SK-N-SH (cell line): ENCODE measurements around the gene PARP1. TPM values are rescaled to one million over a fixed set of nuclear protein-coding genes. Genes with fewer than 3 reads are reported as not detected.

ENCODE experiments used
- CTCF ChIA-PET: fragments of 300-600, 350-600 bp; formaldehyde crosslinking; extraction: SDS; loops from one replicate; lab custom pipeline; 2021; lab: Yijun Ruan, JAX
- POLR2A ChIA-PET: fragments of 350-600 bp; sonication (Branson Sonifier 250); formaldehyde crosslinking; extraction: SDS; loops from one replicate; lab custom pipeline; 2020; ENCODE audit warnings: antibody characterized with exemption, inconsistent platforms; lab: Yijun Ruan, JAX
- DNase-seq: peaks from one replicate; pipeline ENCODE4 v3.0.0; 2012
- H2AFZ ChIP-seq: fragments of 200-600 bp; sonication (generic); 2 replicates; pipeline ENCODE4 v1.8.1; 2016; ENCODE audit warnings: antibody characterized with exemption, mild to moderate bottlenecking, low read depth
- H3F3A ChIP-seq: fragments of 200-600 bp; sonication (generic); replicated peaks from 2 replicates; pipeline ENCODE3; 2016; ENCODE audit warnings: antibody characterized with exemption, mild to moderate bottlenecking; ENCODE audit not compliant: insufficient read depth
- H3K27ac ChIP-seq, 2 experiments: fragments of 200-500 bp in 1 of 2; fragments of 200-600 bp in 1 of 2; sonication (Bioruptor generic) in 1 of 2; sonication (generic), shearing (Covaris generic) in 1 of 2; 2 replicates each; pipeline versions ENCODE4 v1.5.1 to v1.6.1; 2014 to 2016; ENCODE audit warnings: low read depth in 2 of 2, inconsistent platforms in 1 of 2, low read length in 1 of 2, mild to moderate bottlenecking in 1 of 2, mixed read lengths in 1 of 2
- H3K27me3 ChIP-seq: fragments of 200-600 bp; sonication (generic), shearing (Covaris generic); 2 replicates; pipeline ENCODE4 v1.6.1; 2016; ENCODE audit warnings: mixed run types; ENCODE audit not compliant: insufficient read depth
- H3K36me3 ChIP-seq, 2 experiments: fragments of 200-500 bp in 1 of 2; fragments of 200-600 bp in 1 of 2; sonication (Bioruptor generic) in 1 of 2; sonication (generic) in 1 of 2; replicated peaks in 1 of 2; 2 replicates each; pipeline versions ENCODE3 to v1.5.1; 2014 to 2016; ENCODE audit warnings: low read length in 1 of 2, mild to moderate bottlenecking in 1 of 2; ENCODE audit not compliant: insufficient read depth in 2 of 2, control insufficient read depth in 1 of 2
- H3K4me1 ChIP-seq, 2 experiments: fragments of 200-500 bp in 1 of 2; fragments of 200-600 bp in 1 of 2; sonication (Bioruptor generic) in 1 of 2; sonication (generic), shearing (Covaris generic) in 1 of 2; 2 replicates each; pipeline versions ENCODE4 v1.5.1 to v1.6.1; 2014 to 2016; ENCODE audit warnings: low read depth in 1 of 2, low read length in 1 of 2, mixed run types in 1 of 2; ENCODE audit not compliant: insufficient read depth in 2 of 2, control insufficient read depth in 1 of 2
- H3K4me2 ChIP-seq: fragments of 200-600 bp; sonication (generic), shearing (Covaris generic); 2 replicates; pipeline ENCODE4 v1.6.1; 2017; ENCODE audit warnings: mixed run types
- H3K4me3 ChIP-seq, 2 experiments: fragments of 200-500 bp in 1 of 2; fragments of 200-600 bp in 1 of 2; sonication (Bioruptor generic) in 1 of 2; sonication (generic), shearing (Covaris generic) in 1 of 2; 2 replicates each; pipeline versions ENCODE4 v1.5.1 to v1.8.1; 2014 to 2016; ENCODE audit warnings: low read depth in 2 of 2, inconsistent platforms in 1 of 2, low read length in 1 of 2, mild to moderate bottlenecking in 1 of 2, mixed read lengths in 1 of 2, moderate library complexity in 1 of 2
- H3K79me2 ChIP-seq: fragments of 200-600 bp; sonication (generic); 2 replicates; pipeline ENCODE4 v1.8.1; 2017; ENCODE audit warnings: mild to moderate bottlenecking; ENCODE audit not compliant: insufficient read depth
- H3K9ac ChIP-seq: fragments of 200-600 bp; sonication (generic); 2 replicates; pipeline ENCODE4 v1.6.1; 2017; ENCODE audit warnings: mixed run types
- H3K9me2 ChIP-seq: fragments of 200-600 bp; sonication (generic); 2 replicates; pipeline ENCODE4 v1.6.1; 2017; ENCODE audit warnings: mixed run types
- H3K9me3 ChIP-seq: fragments of 200-600 bp; sonication (generic); 2 replicates; pipeline ENCODE4 v1.6.1; 2017; ENCODE audit warnings: mixed run types, mild to moderate bottlenecking, moderate library complexity
- H4K20me1 ChIP-seq: fragments of 200-600 bp; sonication (generic); 2 replicates; pipeline ENCODE4 v1.6.1; 2017; ENCODE audit warnings: mild to moderate bottlenecking, mixed run types; ENCODE audit not compliant: insufficient read depth
- CHD2 ChIP-seq: fragments of 150-350 bp; IDR thresholded peaks from 2 replicates; pipeline ENCODE4 v1.6.1; 2018; ENCODE audit warnings: low read length; ENCODE audit not compliant: partially characterized antibody
- EP300 ChIP-seq, 2 experiments: IDR thresholded peaks; 2 replicates each; pipeline versions ENCODE4 v1.4.0 to v1.6.1; 2012; ENCODE audit warnings: borderline replicate concordance in 1 of 2, low read depth in 1 of 2, low read length in 1 of 2
- EZH2phosphoT487 ChIP-seq: fragments of 200-600 bp; sonication (generic); IDR thresholded peaks from 2 replicates; pipeline ENCODE4 v1.6.1; 2017; ENCODE audit warnings: low read depth, mixed run types, mild to moderate bottlenecking, antibody characterized with exemption, moderate library complexity, borderline replicate concordance
- FOSL2 ChIP-seq: IDR thresholded peaks from 2 replicates; pipeline ENCODE4 v1.4.0; 2012; ENCODE audit warnings: low read depth, mild to moderate bottlenecking, moderate library complexity, borderline replicate concordance
- GATA2 ChIP-seq: sonication (generic); formaldehyde crosslinking; IDR thresholded peaks from 2 replicates; pipeline ENCODE4 v1.5.0; 2020; ENCODE audit warnings: mild to moderate bottlenecking, missing genetic modification reagents
- IRF3 ChIP-seq: fragments of 150-350 bp; IDR thresholded peaks from 2 replicates; pipeline ENCODE4 v1.6.1; 2016; ENCODE audit warnings: mild to moderate bottlenecking, low read depth, low read length
- MXI1 ChIP-seq: IDR thresholded peaks from 2 replicates; pipeline ENCODE4 v1.6.1; 2012; ENCODE audit warnings: mild to moderate bottlenecking, low read depth, low read length, improper control_type of control experiment
- POLR2AphosphoS5 ChIP-seq: IDR thresholded peaks from 2 replicates; pipeline ENCODE4 v1.6.1; 2012; ENCODE audit warnings: low read depth, low read length
- RAD21 ChIP-seq: IDR thresholded peaks from 2 replicates; pipeline ENCODE4 v1.6.1; 2012; ENCODE audit warnings: mild to moderate bottlenecking, low read length
- RCOR1 ChIP-seq: fragments of 150-350 bp; IDR thresholded peaks from 2 replicates; pipeline ENCODE4 v1.6.1; 2017; ENCODE audit warnings: antibody characterized with exemption, low read length
- REST ChIP-seq: IDR thresholded peaks from 2 replicates; pipeline ENCODE4 v1.6.1; 2012; ENCODE audit warnings: mild to moderate bottlenecking, low read depth, low read length, moderate library complexity
- SIN3A ChIP-seq: IDR thresholded peaks from 2 replicates; pipeline ENCODE4 v1.6.1; 2012; ENCODE audit warnings: low read depth, mild to moderate bottlenecking, low read length, moderate library complexity, borderline replicate concordance
- TCF12 ChIP-seq: IDR thresholded peaks from 2 replicates; pipeline ENCODE4 v1.4.0; 2012
- USF2 ChIP-seq: fragments of 150-350 bp; IDR thresholded peaks from 2 replicates; pipeline ENCODE4 v1.6.1; 2017; ENCODE audit warnings: antibody characterized with exemption, low read length, low read depth, borderline replicate concordance
- YY1 ChIP-seq: IDR thresholded peaks from 2 replicates; pipeline ENCODE4 v1.4.0; 2012; ENCODE audit warnings: low read depth, mild to moderate bottlenecking
- WGBS: methylation state at CpG from one replicate; pipeline ENCODE4 v1.1.6; 2017; ENCODE audit warnings: low lambda C conversion rate; 5-methylcytosine and 5-hydroxymethylcytosine counted together
- polyA plus RNA-seq, 3 experiments: library from polyadenylated mRNA; depleted of rRNA; stranded (reverse); fragments of >200 nt; gene quantifications; 2 replicates each; pipeline ENCODE4 v1.2.3, GENCODE V29; 2012

The PARP1 gene
- polyA plus RNA-seq, 1 of the 3 experiments (the other 2 are of a cell fraction) = 239 TPM

GRCh38 chr1:226357416-226357815 is 50.5 kb downstream of the PARP1 start (continued):
- TF ChIP-seq USF2 (no peak), GATA2 (no peak), SIN3A (no peak), EZH2phosphoT487 (no peak), TCF12 (no peak), IRF3 (no peak), RCOR1 (no peak), YY1 (no peak)

- Histone ChIP-seq H3K79me2 (no peaks in the 10 kb centered on the region), H3K9me3 (no peaks in the 10 kb centered on the region), H3K4me2 (no peak overlapping the region), H4K20me1 (no peaks in the 10 kb centered on the region), H3K9ac (no peak overlapping the region), H2AFZ (no peak overlapping the region), H3K27ac (peak overlapping the region in 1 of 2 experiments; percentile 58; a peak in 2 of 4 replicates), H3F3A (no peaks in the 10 kb centered on the region), H3K4me3 (no peak overlapping the region), H3K4me1 (peaks cover 0 to 24% of the 10 kb centered on the region in 2 experiments; a peak in 1 of 4 replicates), H3K27me3 (no peaks in the 10 kb centered on the region), H3K36me3 (peaks cover 7 to 27% of the 10 kb centered on the region in 2 experiments), H3K9me2 (no peaks in the 10 kb centered on the region)
- TF ChIP-seq RAD21 = peak; percentile 5; the same call in 1 of the 2 replicates
- peak in 1 of 2 experiments; percentile 55; a peak in 2 of 4 replicates for TF ChIP-seq EP300 (IDR thresholded peaks at IDR 0.05; ENCODE audit: borderline replicate concordance in 1 of 2, low read depth in 1 of 2, low read length in 1 of 2)
- TF ChIP-seq CHD2 = peak; percentile 40
- no peak for TF ChIP-seq POLR2AphosphoS5
- peak; percentile 69; the same call in 1 of the 2 replicates for TF ChIP-seq MXI1
- 0 out of 2 replicates have a peak, but pooled peaks have one; percentile 18 for TF ChIP-seq RCOR1
- no peak for TF ChIP-seq FOSL2
- no peak for TF ChIP-seq REST
- DNase-seq = peak; percentile 54
- 95% methylated on average over 4 of the region's 6 CpGs for WGBS
- POLR2A ChIA-PET = no interaction called here
- CTCF ChIA-PET = interaction anchor here (0.6 to 1.6 kb wide), 3 partner anchors 9 to 230 kb away, joined by 3 to 5 read pairs (median 3); no protein-coding TSS in a partner anchor
These were observed 52.0 kb downstream of the PARP1 start for GRCh38 chr1:226355669-226356551.
